Brain microvascular endothelial cell (primary cell): ENCODE results near the gene UBE2R2.

ENCODE experiments used
- DNase-seq: peaks from one replicate; pipeline ENCODE4 v3.0.0-alpha.2; 2020
- H3K27ac ChIP-seq: fragments of 250-450 bp; sonication (Bioruptor Pico); 2 replicates; pipeline ENCODE4 v1.5.1; 2020; ENCODE audit warnings: mild to moderate bottlenecking, moderate library complexity
- H3K27me3 ChIP-seq: fragments of 250-450 bp; sonication (Bioruptor Pico); replicated peaks from 2 replicates; pipeline ENCODE4 v1.5.1; 2020; ENCODE audit warnings: mild to moderate bottlenecking
- H3K36me3 ChIP-seq: fragments of 250-450 bp; sonication (Bioruptor Pico); replicated peaks from 2 replicates; pipeline ENCODE4 v1.5.1; 2020; ENCODE audit warnings: mild to moderate bottlenecking
- H3K4me3 ChIP-seq: 2 replicates; pipeline ENCODE4 v1.5.1; 2011; ENCODE audit warnings: low read depth, mild to moderate bottlenecking, control low read depth, low read length, moderate library complexity
- in situ Hi-C: cut with HindIII; loops from 2 replicates; pipeline ENCODE4 v1.10.0; 2017; ENCODE audit warnings: low sequenced_read_pairs, low pct_ligation_motif_present
- TF ChIP-seq, protein P1 (sequence below): IDR thresholded peaks from 2 replicates; pipeline ENCODE4 v1.5.1; 2011; ENCODE audit warnings: low read depth, mild to moderate bottlenecking, moderate library complexity, low read length, control low read depth, inconsistent platforms; ENCODE audit errors: missing control alignments

Gene UBE2R2

GRCh38 chr9:33851301-33851700, 34.3 kb downstream of the UBE2R2 start:
- no peak for DNase-seq
- H3K36me3 ChIP-seq = no peaks in the 10 kb centered on the region
- no peak overlapping the region for H3K27ac ChIP-seq
- H3K4me3 ChIP-seq = no peak overlapping the region
- in situ Hi-C loops = no loop called here
- H3K27me3 ChIP-seq = no peaks in the 10 kb centered on the region
- TF ChIP-seq, protein P1, sequence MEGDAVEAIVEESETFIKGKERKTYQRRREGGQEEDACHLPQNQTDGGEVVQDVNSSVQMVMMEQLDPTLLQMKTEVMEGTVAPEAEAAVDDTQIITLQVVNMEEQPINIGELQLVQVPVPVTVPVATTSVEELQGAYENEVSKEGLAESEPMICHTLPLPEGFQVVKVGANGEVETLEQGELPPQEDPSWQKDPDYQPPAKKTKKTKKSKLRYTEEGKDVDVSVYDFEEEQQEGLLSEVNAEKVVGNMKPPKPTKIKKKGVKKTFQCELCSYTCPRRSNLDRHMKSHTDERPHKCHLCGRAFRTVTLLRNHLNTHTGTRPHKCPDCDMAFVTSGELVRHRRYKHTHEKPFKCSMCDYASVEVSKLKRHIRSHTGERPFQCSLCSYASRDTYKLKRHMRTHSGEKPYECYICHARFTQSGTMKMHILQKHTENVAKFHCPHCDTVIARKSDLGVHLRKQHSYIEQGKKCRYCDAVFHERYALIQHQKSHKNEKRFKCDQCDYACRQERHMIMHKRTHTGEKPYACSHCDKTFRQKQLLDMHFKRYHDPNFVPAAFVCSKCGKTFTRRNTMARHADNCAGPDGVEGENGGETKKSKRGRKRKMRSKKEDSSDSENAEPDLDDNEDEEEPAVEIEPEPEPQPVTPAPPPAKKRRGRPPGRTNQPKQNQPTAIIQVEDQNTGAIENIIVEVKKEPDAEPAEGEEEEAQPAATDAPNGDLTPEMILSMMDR = no peak

GRCh38 chr9:33852216-33852826, 35.4 kb downstream of the UBE2R2 start:
- TF ChIP-seq, protein P1 = peak; percentile 57
- in situ Hi-C loops = no loop called here

GRCh38 chr9:33856247-33856646, 39.3 kb downstream of the UBE2R2 start:
- no peak overlapping the region for H3K27ac ChIP-seq
- TF ChIP-seq, protein P1 = no peak
- H3K36me3 ChIP-seq = no peaks in the 10 kb centered on the region
- in situ Hi-C loops = no loop called here
- no peaks in the 10 kb centered on the region for H3K27me3 ChIP-seq
- no peak for DNase-seq
- H3K4me3 ChIP-seq = no peak overlapping the region

More at GRCh38 chr9:33852216-33852826, 35.4 kb downstream of the UBE2R2 start:
- Histone ChIP-seq H3K27me3 (no peaks in the 10 kb centered on the region), H3K27ac (no peak overlapping the region), H3K4me3 (no peak overlapping the region), H3K36me3 (no peaks in the 10 kb centered on the region)
- DNase-seq = peak; percentile 43

DNA sequence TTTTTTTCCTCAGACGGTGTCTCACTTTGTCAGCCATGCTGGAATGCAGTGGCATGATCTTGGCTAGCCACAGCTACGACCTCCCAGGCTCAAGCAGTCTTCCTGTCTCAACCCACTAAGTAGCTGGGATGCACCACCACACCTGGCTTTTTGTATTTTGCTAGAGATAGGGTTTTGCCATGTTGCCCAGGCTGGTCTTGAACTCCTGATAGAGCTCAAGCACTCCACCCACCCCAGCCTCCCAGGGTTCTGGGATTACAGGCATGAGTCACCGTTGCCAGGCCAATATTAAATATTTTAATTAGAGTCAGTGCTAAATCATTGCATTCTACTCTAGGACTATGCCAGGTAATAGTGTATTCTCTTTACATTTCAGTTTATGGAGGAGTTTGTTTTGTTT, 41.5 kb downstream of the UBE2R2 start:
- in situ Hi-C loops = no loop called here
- TF ChIP-seq, protein P1 = no peak
- no peak overlapping the region for H3K4me3 ChIP-seq
- no peak for DNase-seq
- no peaks in the 10 kb centered on the region for H3K27me3 ChIP-seq
- no peak overlapping the region for H3K27ac ChIP-seq
- no peaks in the 10 kb centered on the region for H3K36me3 ChIP-seq

DNA sequence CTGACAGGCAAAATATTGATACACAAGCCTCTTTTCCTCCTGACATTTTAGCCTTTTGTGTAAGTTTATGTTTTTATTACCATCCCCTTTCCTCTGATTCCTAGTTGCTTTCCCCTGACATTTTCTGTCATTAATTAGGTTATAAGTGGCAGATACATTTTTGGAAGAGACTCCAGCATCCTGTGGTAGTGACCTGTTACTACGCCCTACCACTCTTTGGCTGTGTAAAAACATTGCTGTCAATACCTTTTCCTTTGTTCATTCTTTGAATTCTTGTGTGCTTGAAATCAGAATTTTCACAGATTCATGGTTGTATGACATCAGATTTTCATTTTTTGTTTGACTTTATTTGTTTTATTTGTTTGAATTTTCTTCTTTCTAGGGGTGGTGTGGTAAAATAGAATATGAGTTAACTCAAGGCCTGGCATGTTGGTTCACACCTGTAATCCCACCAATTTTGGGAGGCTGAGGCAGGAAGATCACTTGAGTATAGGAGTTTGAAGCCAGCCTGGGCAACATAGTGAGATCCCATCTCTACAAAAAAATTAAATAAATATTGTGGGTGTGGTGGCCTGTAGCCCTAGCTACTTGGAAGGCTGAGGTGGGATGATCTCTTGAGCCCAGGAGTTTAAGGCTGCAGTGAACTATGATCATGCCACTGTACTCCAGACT, 43.4 kb downstream of the UBE2R2 start:
- TF ChIP-seq, protein P1 = peak; percentile 26
- H3K36me3 ChIP-seq = no peaks in the 10 kb centered on the region
- H3K27ac ChIP-seq = no peak overlapping the region
- no peak overlapping the region for H3K4me3 ChIP-seq
- H3K27me3 ChIP-seq = no peaks in the 10 kb centered on the region
- in situ Hi-C loops = no loop called here
- DNase-seq = no peak
